HG02938 (cell line): ENCODE results near the gene ADISSP.
"Not testable (repeated sequence)": the region's sequence is repeated elsewhere in the genome, so short reads cannot be mapped to it uniquely, and the experiment has no call there.

ENCODE experiments used
- ATAC-seq: cut with Tn5 transposase; IDR thresholded peaks from one replicate; pipeline ENCODE4 v1.9.1; 2021; ENCODE audit warnings: mild to moderate bottlenecking, moderate library complexity; ENCODE audit not compliant: unreplicated experiment

Gene ADISSP

GRCh38 chr20:3798373-3798768 is 30.8 kb upstream of the ADISSP start:
- no peak for ATAC-seq

- no peak for ATAC-seq
Observed at GRCh38 chr20:3797592-3798372, 30.2 kb upstream of the ADISSP start.

- ATAC-seq = no peak
Observed at GRCh38 chr20:3797226-3797545, 29.6 kb upstream of the ADISSP start.

GRCh38 chr20:3796477-3797225 is 29.1 kb upstream of the ADISSP start:
- ATAC-seq = no peak

- peak; percentile 74 for ATAC-seq
Observed at GRCh38 chr20:3795511-3796468, 28.2 kb upstream of the ADISSP start, which contains the start of gene CDC25B. Gene CDC25B, plus strand, starts transcription at chr20:3796310. Its CDS starts 222 bp downstream, at chr20:3796532.

GRCh38 chr20:3794701-3795420 is 27.3 kb upstream of the ADISSP start:
- ATAC-seq = no peak

GRCh38 chr20:3794168-3794567 is 26.6 kb upstream of the ADISSP start:
- not testable (repeated sequence) for ATAC-seq

- ATAC-seq = not testable (repeated sequence)
Observed at GRCh38 chr20:3789201-3789600, 21.6 kb upstream of the ADISSP start.

GRCh38 chr20:3788685-3789155 is 21.2 kb upstream of the ADISSP start:
- ATAC-seq = no peak

- ATAC-seq = no peak
Observed at GRCh38 chr20:3787324-3788014, 19.9 kb upstream of the ADISSP start.

- peak; percentile 66 for ATAC-seq
Observed at GRCh38 chr20:3786665-3787323, 19.2 kb upstream of the ADISSP start, which contains the start of gene CENPB. Gene CENPB, minus strand, starts transcription at chr20:3786740. Its CDS starts 257 bp downstream, at chr20:3786483.

- peak; percentile 32 for ATAC-seq
Observed at GRCh38 chr20:3786126-3786484, 18.6 kb upstream of the ADISSP start.

GRCh38 chr20:3785240-3786125 is 17.9 kb upstream of the ADISSP start:
- ATAC-seq = no peak

GRCh38 chr20:3784863-3785239 is 17.3 kb upstream of the ADISSP start:
- ATAC-seq = no peak

GRCh38 chr20:3784216-3784853 is 16.8 kb upstream of the ADISSP start:
- no peak for ATAC-seq

- ATAC-seq = no peak
Observed at GRCh38 chr20:3783511-3784195, 16.1 kb upstream of the ADISSP start.

- ATAC-seq = no peak
Observed at GRCh38 chr20:3783068-3783489, 15.5 kb upstream of the ADISSP start.
